ENCODE measurements around the gene CREG2. TPM values are rescaled to one million over a fixed set of nuclear protein-coding genes. Genes with fewer than 3 reads are reported as not detected.

CREG2 gene
- total and polyA plus RNA-seq, 2 experiments from 2014 or later = 1.7 to 2.6 TPM

DNA sequence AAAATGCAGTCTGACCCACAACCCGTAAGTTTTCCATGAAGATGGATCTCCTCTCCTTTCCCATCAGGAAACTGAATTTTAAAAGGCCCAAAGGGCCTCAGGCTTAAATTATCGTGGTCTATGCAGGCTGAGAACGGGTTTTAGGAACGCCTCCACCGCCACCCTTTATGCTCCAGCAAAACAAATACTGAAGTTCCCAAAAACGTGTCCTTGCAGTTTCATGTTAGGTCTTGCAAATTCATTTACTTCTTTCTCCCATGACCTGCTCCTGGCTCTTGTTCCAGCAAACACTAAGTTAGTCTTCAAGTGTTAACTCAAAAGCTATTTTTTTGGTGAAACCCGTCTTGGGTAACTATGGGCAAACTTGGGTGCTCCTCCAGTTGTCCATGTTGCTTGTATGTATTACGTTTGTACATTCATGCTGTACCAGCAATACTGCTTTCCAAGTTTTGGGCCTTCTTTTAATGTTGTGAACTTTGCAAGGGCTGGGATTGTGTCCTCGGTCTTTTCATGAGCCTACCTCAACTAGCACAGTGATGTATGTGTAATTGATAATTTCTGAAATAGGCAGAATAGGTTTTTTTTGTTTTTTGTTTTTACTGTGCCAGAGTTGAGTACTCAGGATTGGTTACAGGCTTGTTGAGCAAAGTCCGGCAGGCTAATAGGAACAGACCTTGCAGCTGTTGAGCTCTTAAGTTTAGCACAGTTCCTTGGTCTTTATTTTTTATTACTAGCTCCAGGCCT, 77.0 kb downstream of the CREG2 start (continued):
- TF ChIP-seq, protein P1, sequence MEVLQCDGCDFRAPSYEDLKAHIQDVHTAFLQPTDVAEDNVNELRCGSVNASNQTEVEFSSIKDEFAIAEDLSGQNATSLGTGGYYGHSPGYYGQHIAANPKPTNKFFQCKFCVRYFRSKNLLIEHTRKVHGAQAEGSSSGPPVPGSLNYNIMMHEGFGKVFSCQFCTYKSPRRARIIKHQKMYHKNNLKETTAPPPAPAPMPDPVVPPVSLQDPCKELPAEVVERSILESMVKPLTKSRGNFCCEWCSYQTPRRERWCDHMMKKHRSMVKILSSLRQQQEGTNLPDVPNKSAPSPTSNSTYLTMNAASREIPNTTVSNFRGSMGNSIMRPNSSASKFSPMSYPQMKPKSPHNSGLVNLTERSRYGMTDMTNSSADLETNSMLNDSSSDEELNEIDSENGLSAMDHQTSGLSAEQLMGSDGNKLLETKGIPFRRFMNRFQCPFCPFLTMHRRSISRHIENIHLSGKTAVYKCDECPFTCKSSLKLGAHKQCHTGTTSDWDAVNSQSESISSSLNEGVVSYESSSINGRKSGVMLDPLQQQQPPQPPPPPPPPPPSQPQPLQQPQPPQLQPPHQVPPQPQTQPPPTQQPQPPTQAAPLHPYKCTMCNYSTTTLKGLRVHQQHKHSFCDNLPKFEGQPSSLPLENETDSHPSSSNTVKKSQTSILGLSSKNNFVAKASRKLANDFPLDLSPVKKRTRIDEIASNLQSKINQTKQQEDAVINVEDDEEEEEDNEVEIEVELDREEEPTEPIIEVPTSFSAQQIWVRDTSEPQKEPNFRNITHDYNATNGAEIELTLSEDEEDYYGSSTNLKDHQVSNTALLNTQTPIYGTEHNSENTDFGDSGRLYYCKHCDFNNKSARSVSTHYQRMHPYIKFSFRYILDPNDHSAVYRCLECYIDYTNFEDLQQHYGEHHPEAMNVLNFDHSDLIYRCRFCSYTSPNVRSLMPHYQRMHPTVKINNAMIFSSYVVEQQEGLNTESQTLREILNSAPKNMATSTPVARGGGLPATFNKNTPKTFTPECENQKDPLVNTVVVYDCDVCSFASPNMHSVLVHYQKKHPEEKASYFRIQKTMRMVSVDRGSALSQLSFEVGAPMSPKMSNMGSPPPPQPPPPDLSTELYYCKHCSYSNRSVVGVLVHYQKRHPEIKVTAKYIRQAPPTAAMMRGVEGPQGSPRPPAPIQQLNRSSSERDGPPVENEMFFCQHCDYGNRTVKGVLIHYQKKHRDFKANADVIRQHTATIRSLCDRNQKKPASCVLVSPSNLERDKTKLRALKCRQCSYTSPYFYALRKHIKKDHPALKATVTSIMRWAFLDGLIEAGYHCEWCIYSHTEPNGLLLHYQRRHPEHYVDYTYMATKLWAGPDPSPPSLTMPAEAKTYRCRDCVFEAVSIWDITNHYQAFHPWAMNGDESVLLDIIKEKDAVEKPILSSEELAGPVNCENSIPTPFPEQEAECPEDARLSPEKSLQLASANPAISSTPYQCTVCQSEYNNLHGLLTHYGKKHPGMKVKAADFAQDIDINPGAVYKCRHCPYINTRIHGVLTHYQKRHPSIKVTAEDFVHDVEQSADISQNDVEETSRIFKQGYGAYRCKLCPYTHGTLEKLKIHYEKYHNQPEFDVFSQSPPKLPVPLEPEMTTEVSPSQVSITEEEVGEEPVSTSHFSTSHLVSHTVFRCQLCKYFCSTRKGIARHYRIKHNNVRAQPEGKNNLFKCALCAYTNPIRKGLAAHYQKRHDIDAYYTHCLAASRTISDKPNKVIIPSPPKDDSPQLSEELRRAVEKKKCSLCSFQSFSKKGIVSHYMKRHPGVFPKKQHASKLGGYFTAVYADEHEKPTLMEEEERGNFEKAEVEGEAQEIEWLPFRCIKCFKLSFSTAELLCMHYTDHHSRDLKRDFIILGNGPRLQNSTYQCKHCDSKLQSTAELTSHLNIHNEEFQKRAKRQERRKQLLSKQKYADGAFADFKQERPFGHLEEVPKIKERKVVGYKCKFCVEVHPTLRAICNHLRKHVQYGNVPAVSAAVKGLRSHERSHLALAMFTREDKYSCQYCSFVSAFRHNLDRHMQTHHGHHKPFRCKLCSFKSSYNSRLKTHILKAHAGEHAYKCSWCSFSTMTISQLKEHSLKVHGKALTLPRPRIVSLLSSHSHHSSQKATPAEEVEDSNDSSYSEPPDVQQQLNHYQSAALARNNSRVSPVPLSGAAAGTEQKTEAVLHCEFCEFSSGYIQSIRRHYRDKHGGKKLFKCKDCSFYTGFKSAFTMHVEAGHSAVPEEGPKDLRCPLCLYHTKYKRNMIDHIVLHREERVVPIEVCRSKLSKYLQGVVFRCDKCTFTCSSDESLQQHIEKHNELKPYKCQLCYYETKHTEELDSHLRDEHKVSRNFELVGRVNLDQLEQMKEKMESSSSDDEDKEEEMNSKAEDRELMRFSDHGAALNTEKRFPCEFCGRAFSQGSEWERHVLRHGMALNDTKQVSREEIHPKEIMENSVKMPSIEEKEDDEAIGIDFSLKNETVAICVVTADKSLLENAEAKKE (CRISPR knock-in tag; IDR thresholded peaks at IDR 0.05) = no peak
- TF ChIP-seq EZH2 (IDR thresholded peaks at IDR 0.05; ENCODE audit: low read depth, unreplicated experiment) = no peak
- no peak for TF ChIP-seq STAT1 (IDR thresholded peaks at IDR 0.05; ENCODE audit: unreplicated experiment)
- TF ChIP-seq, protein P2, sequence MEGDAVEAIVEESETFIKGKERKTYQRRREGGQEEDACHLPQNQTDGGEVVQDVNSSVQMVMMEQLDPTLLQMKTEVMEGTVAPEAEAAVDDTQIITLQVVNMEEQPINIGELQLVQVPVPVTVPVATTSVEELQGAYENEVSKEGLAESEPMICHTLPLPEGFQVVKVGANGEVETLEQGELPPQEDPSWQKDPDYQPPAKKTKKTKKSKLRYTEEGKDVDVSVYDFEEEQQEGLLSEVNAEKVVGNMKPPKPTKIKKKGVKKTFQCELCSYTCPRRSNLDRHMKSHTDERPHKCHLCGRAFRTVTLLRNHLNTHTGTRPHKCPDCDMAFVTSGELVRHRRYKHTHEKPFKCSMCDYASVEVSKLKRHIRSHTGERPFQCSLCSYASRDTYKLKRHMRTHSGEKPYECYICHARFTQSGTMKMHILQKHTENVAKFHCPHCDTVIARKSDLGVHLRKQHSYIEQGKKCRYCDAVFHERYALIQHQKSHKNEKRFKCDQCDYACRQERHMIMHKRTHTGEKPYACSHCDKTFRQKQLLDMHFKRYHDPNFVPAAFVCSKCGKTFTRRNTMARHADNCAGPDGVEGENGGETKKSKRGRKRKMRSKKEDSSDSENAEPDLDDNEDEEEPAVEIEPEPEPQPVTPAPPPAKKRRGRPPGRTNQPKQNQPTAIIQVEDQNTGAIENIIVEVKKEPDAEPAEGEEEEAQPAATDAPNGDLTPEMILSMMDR (conservative IDR thresholded peaks at IDR 0.05; ENCODE audit: low read depth in 2 of 2) = no peak
- no peak for TF ChIP-seq ZNF114 (CRISPR knock-in tag; IDR thresholded peaks at IDR 0.05)
- no peak for TF ChIP-seq JUNB (IDR thresholded peaks at IDR 0.05; ENCODE audit: unreplicated experiment)

Data from GM23338 (cell line).